ENCODE data around the gene RGS1.

DNA sequence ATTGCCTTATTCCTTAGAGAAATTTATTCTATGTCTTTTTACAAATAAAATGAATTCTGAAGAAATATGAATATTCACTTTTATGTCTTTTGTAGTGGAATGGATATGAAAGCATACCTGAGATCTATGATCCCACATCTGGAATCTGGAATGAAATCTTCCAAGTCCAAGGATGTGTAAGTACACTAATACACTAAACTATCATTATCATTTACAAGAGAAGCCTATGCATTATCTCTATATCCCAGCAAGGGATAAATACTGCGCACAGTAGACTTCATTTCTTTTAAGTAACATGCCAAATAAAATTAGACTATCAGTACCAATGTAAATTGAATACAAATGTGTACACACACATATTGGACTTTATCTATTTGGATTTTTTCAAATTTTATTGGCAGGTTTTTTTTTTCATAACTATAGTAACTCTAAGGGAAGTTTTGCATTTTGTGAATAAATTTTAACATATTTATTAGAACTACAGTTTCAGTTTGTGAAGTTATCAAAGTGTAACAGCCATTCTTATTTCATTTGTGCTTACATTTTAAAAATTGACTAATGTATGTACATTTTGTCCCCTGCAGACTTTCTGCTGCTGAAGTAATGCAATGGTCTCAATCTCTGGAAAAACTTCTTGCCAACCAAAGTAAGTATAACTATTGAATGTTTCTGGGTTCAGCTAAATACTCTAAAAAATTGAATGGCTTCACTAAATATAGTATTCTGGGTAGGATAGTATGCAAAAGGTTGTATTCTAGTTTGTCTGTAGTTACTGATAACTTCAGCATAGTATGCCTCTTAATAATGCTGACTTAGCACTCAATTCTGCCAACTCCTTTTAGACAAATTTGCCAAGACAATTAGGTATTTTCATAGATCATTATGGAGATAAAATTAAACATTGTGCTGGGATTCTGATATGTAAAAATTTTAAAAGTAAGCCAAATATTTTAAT lies 894 bp downstream of the RGS1 start:
- TF ChIP-seq, protein P1, sequence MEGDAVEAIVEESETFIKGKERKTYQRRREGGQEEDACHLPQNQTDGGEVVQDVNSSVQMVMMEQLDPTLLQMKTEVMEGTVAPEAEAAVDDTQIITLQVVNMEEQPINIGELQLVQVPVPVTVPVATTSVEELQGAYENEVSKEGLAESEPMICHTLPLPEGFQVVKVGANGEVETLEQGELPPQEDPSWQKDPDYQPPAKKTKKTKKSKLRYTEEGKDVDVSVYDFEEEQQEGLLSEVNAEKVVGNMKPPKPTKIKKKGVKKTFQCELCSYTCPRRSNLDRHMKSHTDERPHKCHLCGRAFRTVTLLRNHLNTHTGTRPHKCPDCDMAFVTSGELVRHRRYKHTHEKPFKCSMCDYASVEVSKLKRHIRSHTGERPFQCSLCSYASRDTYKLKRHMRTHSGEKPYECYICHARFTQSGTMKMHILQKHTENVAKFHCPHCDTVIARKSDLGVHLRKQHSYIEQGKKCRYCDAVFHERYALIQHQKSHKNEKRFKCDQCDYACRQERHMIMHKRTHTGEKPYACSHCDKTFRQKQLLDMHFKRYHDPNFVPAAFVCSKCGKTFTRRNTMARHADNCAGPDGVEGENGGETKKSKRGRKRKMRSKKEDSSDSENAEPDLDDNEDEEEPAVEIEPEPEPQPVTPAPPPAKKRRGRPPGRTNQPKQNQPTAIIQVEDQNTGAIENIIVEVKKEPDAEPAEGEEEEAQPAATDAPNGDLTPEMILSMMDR (IDR thresholded peaks at IDR 0.05) = no peak
- no peak for TF ChIP-seq POLR2A (IDR thresholded peaks at IDR 0.05)
